SK-N-MC (cell line): ENCODE results near the gene DUSP14.

Experiments
- EZH2 ChIP-seq: fragments of 200-600 bp; sonication (generic); IDR thresholded peaks from one replicate; pipeline ENCODE4 v1.6.1; 2017; ENCODE audit warnings: antibody characterized with exemption
- FOXP2 ChIP-seq: optimal IDR thresholded peaks from 2 replicates; pipeline ENCODE3; 2011; ENCODE audit warnings: mild to moderate bottlenecking, moderate library complexity; ENCODE audit not compliant: insufficient read depth; ENCODE audit errors: extremely low read length, control extremely low read depth
- POLR2AphosphoS5 ChIP-seq: IDR thresholded peaks from 2 replicates; pipeline ENCODE4 v1.6.1; 2012; ENCODE audit warnings: mild to moderate bottlenecking, low read depth, low read length, borderline replicate concordance

- no peak for TF ChIP-seq EZH2
- no peak for TF ChIP-seq POLR2AphosphoS5
- TF ChIP-seq FOXP2, result no peak
Observed at GRCh38 chr17:37557482-37557881, 67.8 kb downstream of the DUSP14 start.
